ENCODE measurements around the gene CEACAM19. TPM values are rescaled to one million over a fixed set of nuclear protein-coding genes. Genes with fewer than 3 reads are reported as not detected.

CEACAM19 gene
- total and polyA plus RNA-seq, 2 of the 8 experiments (the other 6 are each of a cell fraction or from before 2014, with no cell fraction given), result 3.1 to 3.4 TPM

DNA sequence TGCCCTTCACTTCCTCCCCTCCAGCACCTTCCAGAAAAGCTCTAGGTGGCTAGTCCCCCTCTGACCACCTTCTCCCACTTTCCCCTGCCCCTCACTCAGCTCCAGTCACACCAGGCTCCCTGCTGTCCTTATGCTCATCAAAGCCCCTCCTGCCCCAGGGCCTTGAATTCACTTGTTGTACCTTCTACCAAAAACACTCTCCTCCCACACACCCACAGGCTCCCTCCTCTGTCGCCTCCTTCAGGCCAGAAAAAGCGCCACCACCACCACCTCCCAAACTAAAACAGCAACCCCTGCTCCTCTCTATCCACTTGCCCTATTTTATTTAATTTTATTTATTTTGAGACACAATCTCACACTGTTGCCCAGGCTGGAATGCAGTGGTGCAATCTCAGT, 22.9 kb downstream of the CEACAM19 start:
- Histone ChIP-seq H2BK15ac (ENCODE audit: low read length) (peak overlapping the region; percentile 72; the same call in 1 of the 2 replicates), H3K4me2 (ENCODE audit: insufficient read depth in 1 of 2, low read depth in 2 of 2, low read length in 2 of 2) (no peak overlapping the region), H2BK12ac (ENCODE audit: low read depth, low read length) (no peak overlapping the region), H3K27me3 (replicated peaks in 1 of 4; ENCODE audit: control insufficient read depth in 3 of 4, extremely low read depth in 1 of 4, insufficient read depth in 3 of 4, low read length in 3 of 4) (no peaks in the 10 kb centered on the region), H3K4me1 (replicated peaks in 1 of 4; ENCODE audit: control insufficient read depth in 3 of 4, insufficient read depth in 4 of 4, low read length in 3 of 4) (peaks cover 0 to 16% (median 5%) of the 10 kb centered on the region in 4 experiments; a peak in 6 of 7 replicates), H3K36me3 (ENCODE audit: control insufficient read depth in 2 of 4, insufficient read depth in 4 of 4, low read length in 3 of 4) (no peaks in the 10 kb centered on the region), H3K27ac (ENCODE audit: low read depth, low read length) (no peak overlapping the region), H3K9me3 (ENCODE audit: insufficient read depth in 2 of 2, low read depth in 1 of 2, low read length in 1 of 2) (no peaks in the 10 kb centered on the region), H3K4me3 (ENCODE audit: extremely low read depth in 1 of 4, insufficient read depth in 2 of 4, low read depth in 3 of 4, low read length in 4 of 4) (no peak overlapping the region), H3K79me1 (ENCODE audit: low read depth, low read length) (no peaks in the 10 kb centered on the region), H4K91ac (replicated peaks; ENCODE audit: insufficient read length, low read length) (no peak overlapping the region), H2BK120ac (replicated peaks; ENCODE audit: low read depth, low read length) (no peak overlapping the region), H3K14ac (ENCODE audit: insufficient read length) (no peak overlapping the region), H3K79me2 (ENCODE audit: control insufficient read depth in 1 of 2, insufficient read depth in 2 of 2, low read length in 2 of 2) (no peaks in the 10 kb centered on the region), H4K20me1 (replicated peaks in 1 of 2; ENCODE audit: control insufficient read depth in 1 of 2, insufficient read depth in 2 of 2, low read length in 2 of 2) (no peaks in the 10 kb centered on the region), H3K4ac (replicated peaks; ENCODE audit: insufficient read length, low read depth, low read length) (no peak overlapping the region), H2BK20ac (ENCODE audit: low read length) (no peak overlapping the region), H2BK5ac (ENCODE audit: low read depth, low read length) (no peak overlapping the region; the same call in 1 of the 2 replicates), H4K8ac (ENCODE audit: extremely low read depth, insufficient read depth, low read length) (no peak overlapping the region; the same call in 1 of the 2 replicates), H3K23ac (ENCODE audit: insufficient read length) (no peak overlapping the region), H3K56ac (replicated peaks; ENCODE audit: insufficient read length, low read depth, low read length) (no peak overlapping the region), H3K9ac (replicated peaks in 1 of 4; ENCODE audit: extremely low read depth in 1 of 4, low read depth in 3 of 4, low read length in 3 of 4) (no peak overlapping the region), H3K18ac (ENCODE audit: extremely low read depth, low read length) (no peak overlapping the region), H4K5ac (ENCODE audit: insufficient read length, low read depth, low read length) (no peak overlapping the region), H2AK5ac (ENCODE audit: low read depth, low read length) (no peak overlapping the region), H3K23me2 (ENCODE audit: low read depth, low read length) (no peaks in the 10 kb centered on the region; the same call in 1 of the 2 replicates), H2AFZ (ENCODE audit: low read length) (no peak overlapping the region)
- no peak for DNase-seq (ENCODE audit: low read depth in 1 of 2, low spot score in 2 of 2)
- FAIRE-seq, result no peak
- 62% methylated on average over 2 of the region's 2 CpGs; no CpG with 5 or more reads in 1 of the 2 experiments for WGBS, 2 experiments (ENCODE audit: extremely low coverage in 1 of 2, insufficient coverage in 1 of 2, insufficient read length in 1 of 2, insufficient replicate concordance in 2 of 2, low coverage in 1 of 2, low lambda C conversion rate in 2 of 2, missing lambda C conversion rate in 1 of 2)
- ChIA-PET POLR2A (ENCODE audit: partially characterized antibody) (interaction anchor here (0.7 to 1.4 kb wide), 2 partner anchors 21 to 24 kb away, joined by 3 to 4 read pairs; no protein-coding TSS in a partner anchor), CTCF (ENCODE audit: partially characterized antibody) (interaction anchor here (0.8 to 11.2 kb wide), 15 partner anchors 8 to 280 kb away, joined by 3 to 134 read pairs (median 5); no protein-coding TSS in a partner anchor)
- TF ChIP-seq TAF1 (IDR thresholded peaks at IDR 0.05; ENCODE audit: low read depth, low read length) (no peak), KDM1A (IDR thresholded peaks at IDR 0.05; ENCODE audit: borderline replicate concordance, low read length) (peak; percentile 67; the same call in 1 of the 2 replicates), ZNF274 (IDR thresholded peaks at IDR 0.05; ENCODE audit: borderline replicate concordance, extremely low read depth, low read length) (no peak), RAD21 (IDR thresholded peaks at IDR 0.05 in 1 of 2, conservative IDR thresholded peaks at IDR 0.05 in 1 of 2; ENCODE audit: low read depth in 2 of 2, low read length in 2 of 2) (peak; percentile 29 to 33; a peak in 3 of 4 replicates)
- TF ChIP-seq, protein P1, sequence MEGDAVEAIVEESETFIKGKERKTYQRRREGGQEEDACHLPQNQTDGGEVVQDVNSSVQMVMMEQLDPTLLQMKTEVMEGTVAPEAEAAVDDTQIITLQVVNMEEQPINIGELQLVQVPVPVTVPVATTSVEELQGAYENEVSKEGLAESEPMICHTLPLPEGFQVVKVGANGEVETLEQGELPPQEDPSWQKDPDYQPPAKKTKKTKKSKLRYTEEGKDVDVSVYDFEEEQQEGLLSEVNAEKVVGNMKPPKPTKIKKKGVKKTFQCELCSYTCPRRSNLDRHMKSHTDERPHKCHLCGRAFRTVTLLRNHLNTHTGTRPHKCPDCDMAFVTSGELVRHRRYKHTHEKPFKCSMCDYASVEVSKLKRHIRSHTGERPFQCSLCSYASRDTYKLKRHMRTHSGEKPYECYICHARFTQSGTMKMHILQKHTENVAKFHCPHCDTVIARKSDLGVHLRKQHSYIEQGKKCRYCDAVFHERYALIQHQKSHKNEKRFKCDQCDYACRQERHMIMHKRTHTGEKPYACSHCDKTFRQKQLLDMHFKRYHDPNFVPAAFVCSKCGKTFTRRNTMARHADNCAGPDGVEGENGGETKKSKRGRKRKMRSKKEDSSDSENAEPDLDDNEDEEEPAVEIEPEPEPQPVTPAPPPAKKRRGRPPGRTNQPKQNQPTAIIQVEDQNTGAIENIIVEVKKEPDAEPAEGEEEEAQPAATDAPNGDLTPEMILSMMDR (IDR thresholded peaks at IDR 0.05; ENCODE audit: control extremely low read depth in 1 of 3, insufficient read depth in 1 of 3, low read depth in 1 of 3, low read length in 3 of 3), result peak; percentile 50 to 53 (median 53)
